H9 (cell line): Measurements from ENCODE around the gene PCDH9. TPM values are rescaled to one million over a fixed set of nuclear protein-coding genes. Genes with fewer than 3 reads are reported as not detected.

Source experiments
- DNase-seq: peaks from one replicate; pipeline ENCODE4 v3.0.0-alpha.2; 2017
- H2AFZ ChIP-seq: one replicate; pipeline ENCODE4 v1.6.1; 2013; ENCODE audit warnings: mild to moderate bottlenecking, low read length, control low read depth, moderate library complexity
- H2AK5ac ChIP-seq: 2 replicates; pipeline ENCODE4 v1.6.1; 2013; ENCODE audit warnings: low read length, control low read depth, mixed read lengths; ENCODE audit not compliant: insufficient read length
- H2BK120ac ChIP-seq: one replicate; pipeline ENCODE4 v1.6.1; 2013; ENCODE audit warnings: low read depth, mild to moderate bottlenecking, low read length, control low read depth, inconsistent platforms; ENCODE audit not compliant: poor library complexity, severe bottlenecking
- H2BK12ac ChIP-seq: 2 replicates; pipeline ENCODE4 v1.6.1; 2013; ENCODE audit warnings: low read length, control low read depth, mixed read lengths, low read depth; ENCODE audit not compliant: insufficient read length
- H2BK15ac ChIP-seq: 2 replicates; pipeline ENCODE4 v1.6.1; 2013; ENCODE audit warnings: low read depth, low read length, control low read depth
- H2BK20ac ChIP-seq: one replicate; pipeline ENCODE4 v1.6.1; 2013; ENCODE audit warnings: low read depth, mild to moderate bottlenecking, low read length, control low read depth, inconsistent platforms; ENCODE audit not compliant: poor library complexity, severe bottlenecking
- H2BK5ac ChIP-seq: 2 replicates; pipeline ENCODE4 v1.6.1; 2013; ENCODE audit warnings: low read length, control low read depth, mixed read lengths; ENCODE audit not compliant: insufficient read length
- H3K14ac ChIP-seq: 2 replicates; pipeline ENCODE4 v1.6.1; 2013; ENCODE audit warnings: low read length, control low read depth; ENCODE audit not compliant: insufficient read depth
- H3K18ac ChIP-seq: 2 replicates; pipeline ENCODE4 v1.6.1; 2013; ENCODE audit warnings: low read depth, mild to moderate bottlenecking, mixed read lengths, low read length, control low read depth; ENCODE audit not compliant: insufficient read length
- H3K23ac ChIP-seq: 2 replicates; pipeline ENCODE4 v1.6.1; 2013; ENCODE audit warnings: low read length, control low read depth, mixed read lengths, low read depth; ENCODE audit not compliant: insufficient read length
- H3K23me2 ChIP-seq: 2 replicates; pipeline ENCODE4 v1.6.1; 2013; ENCODE audit warnings: low read depth, mild to moderate bottlenecking, mixed read lengths, low read length, control low read depth; ENCODE audit not compliant: insufficient read length, poor library complexity, severe bottlenecking
- H3K27ac ChIP-seq: 2 replicates; pipeline ENCODE4 v1.5.1; 2013; ENCODE audit warnings: low read length, control low read depth, mixed read lengths, low read depth; ENCODE audit not compliant: insufficient read length
- H3K27me3 ChIP-seq: 2 replicates; pipeline ENCODE4 v1.6.1; 2013; ENCODE audit warnings: low read length, control low read depth, inconsistent platforms; ENCODE audit not compliant: insufficient read depth
- H3K4ac ChIP-seq: 2 replicates; pipeline ENCODE4 v1.6.1; 2013; ENCODE audit warnings: low read depth, mild to moderate bottlenecking, control low read depth, inconsistent platforms, low read length, moderate library complexity
- H3K4me1 ChIP-seq: 2 replicates; pipeline ENCODE4 v1.6.1; 2013; ENCODE audit warnings: low read length, control low read depth, inconsistent platforms; ENCODE audit not compliant: insufficient read depth
- H3K4me2 ChIP-seq: 2 replicates; pipeline ENCODE4 v1.6.1; 2013; ENCODE audit warnings: low read length, control low read depth, mixed read lengths; ENCODE audit not compliant: insufficient read length, insufficient read depth
- H3K56ac ChIP-seq: 2 replicates; pipeline ENCODE4 v1.6.1; 2013; ENCODE audit warnings: low read depth, mild to moderate bottlenecking, mixed read lengths, low read length, control low read depth; ENCODE audit not compliant: insufficient read length
- H3K79me1 ChIP-seq: 2 replicates; pipeline ENCODE4 v1.6.1; 2013; ENCODE audit warnings: low read depth, mild to moderate bottlenecking, moderate library complexity, low read length, control low read depth, inconsistent platforms; ENCODE audit not compliant: insufficient read depth, poor library complexity, severe bottlenecking
- H3K79me2 ChIP-seq: 2 replicates; pipeline ENCODE4 v1.6.1; 2013; ENCODE audit warnings: low read length, control low read depth, inconsistent platforms; ENCODE audit not compliant: insufficient read depth
- H3K9ac ChIP-seq: 2 replicates; pipeline ENCODE4 v1.6.1; 2013; ENCODE audit warnings: low read length, control low read depth, mixed read lengths; ENCODE audit not compliant: insufficient read length; ENCODE audit errors: extremely low read depth
- H3K9me3 ChIP-seq: one replicate; pipeline ENCODE4 v1.6.1; 2013; ENCODE audit warnings: low read depth, low read length, inconsistent platforms; ENCODE audit not compliant: control insufficient read depth
- H3T11ph ChIP-seq: one replicate; pipeline ENCODE4 v1.6.1; 2013; ENCODE audit warnings: mild to moderate bottlenecking, low read length, control low read depth, inconsistent platforms
- H4K20me1 ChIP-seq: one replicate; pipeline ENCODE4 v1.6.1; 2013; ENCODE audit not compliant: control insufficient read depth, insufficient read length, insufficient read depth
- H4K5ac ChIP-seq: 2 replicates; pipeline ENCODE4 v1.6.1; 2013; ENCODE audit warnings: low read depth, mild to moderate bottlenecking, mixed read lengths, low read length, control low read depth; ENCODE audit not compliant: insufficient read length
- H4K8ac ChIP-seq: replicated peaks from 2 replicates; pipeline ENCODE4 v1.6.1; 2013; ENCODE audit warnings: low read length, control low read depth, mixed read lengths, low read depth; ENCODE audit not compliant: insufficient read length
- H4K91ac ChIP-seq: 2 replicates; pipeline ENCODE4 v1.6.1; 2013; ENCODE audit warnings: low read depth, mild to moderate bottlenecking, moderate library complexity, mixed read lengths, low read length, control low read depth; ENCODE audit not compliant: insufficient read length
- H3K27ac Mint-ChIP-seq, 3 experiments: 2 replicates in 2 of 3; 3 replicates in 1 of 3; pipeline ENCODE4 v1.8.0; 2020 to 2021; ENCODE audit warnings: mixed read lengths in 3 of 3, mild to moderate bottlenecking in 1 of 3, moderate library complexity in 1 of 3
- H3K27me3 Mint-ChIP-seq: 2 replicates; pipeline ENCODE4 v1.8.0; 2021; ENCODE audit warnings: low read depth, mild to moderate bottlenecking, moderate library complexity, mixed read lengths
- H3K36me3 Mint-ChIP-seq, 3 experiments: 2 replicates in 2 of 3; 3 replicates in 1 of 3; pipeline ENCODE4 v1.8.0; 2020 to 2021; ENCODE audit warnings: low read depth in 3 of 3, mixed read lengths in 3 of 3; ENCODE audit not compliant: insufficient read depth in 1 of 3
- H3K4me1 Mint-ChIP-seq, 2 experiments: 2 replicates each; pipeline ENCODE4 v1.8.0; 2020; ENCODE audit warnings: mixed read lengths in 2 of 2
- H3K4me3 Mint-ChIP-seq, 2 experiments: 2 replicates in 1 of 2; 3 replicates in 1 of 2; pipeline ENCODE4 v1.8.0; 2020 to 2021; ENCODE audit warnings: mild to moderate bottlenecking in 2 of 2, mixed read lengths in 2 of 2, moderate library complexity in 1 of 2
- H3K9me3 Mint-ChIP-seq, 2 experiments: 2 replicates in 1 of 2; 3 replicates in 1 of 2; pipeline ENCODE4 v1.8.0; 2020; ENCODE audit warnings: mild to moderate bottlenecking in 2 of 2, mixed read lengths in 2 of 2, moderate library complexity in 1 of 2
- WGBS: extraction: QIAGEN DNeasy Blood & Tissue Kit; methylation state at CpG from one replicate; pipeline ENCODE4 v1.1.7; 2013; ENCODE audit warnings: missing lambda C conversion rate, low lambda C conversion rate, mixed read lengths; ENCODE audit not compliant: insufficient read length; ENCODE audit errors: extremely low coverage; 5-methylcytosine and 5-hydroxymethylcytosine counted together
- total RNA-seq: library from RNA; stranded (reverse); gene quantifications from 2 replicates; pipeline ENCODE4 v1.2.1, GENCODE V29; 2021
- TF ChIP-seq, protein P1 (sequence below): fragments of 200-600 bp; sonication (generic); conservative IDR thresholded peaks from 3 replicates; pipeline ENCODE4 v1.8.0; 2021; ENCODE audit warnings: antibody characterized with exemption, mild to moderate bottlenecking

PCDH9 gene
- total RNA-seq, 1 experiment from 2014 or later: 0.11 TPM

DNA sequence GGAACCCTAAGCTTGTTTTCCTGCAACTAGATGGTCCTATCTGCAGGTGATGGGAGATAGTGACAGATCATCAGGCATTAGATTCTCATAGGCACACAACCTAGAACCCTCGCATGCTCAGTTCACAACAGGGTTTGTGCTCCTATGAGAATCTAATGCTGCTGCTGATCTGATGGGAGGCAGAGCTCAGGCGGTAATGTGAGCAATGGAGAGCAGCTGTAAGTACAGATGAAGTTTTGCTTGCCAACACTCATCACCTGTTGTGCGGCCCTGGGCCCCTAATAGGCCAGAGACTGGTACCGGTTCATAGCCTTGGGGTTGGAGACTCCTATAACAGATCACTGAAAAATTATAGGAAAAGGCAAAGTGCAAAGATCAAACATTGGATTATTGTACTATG lies 267.2 kb downstream of the PCDH9 start:
- no peak overlapping the region for H3K27ac ChIP-seq
- no peak overlapping the region for H3K4ac ChIP-seq
- no peak overlapping the region for H2BK120ac ChIP-seq
- no peak overlapping the region for H3K4me3 Mint-ChIP-seq
- no peaks in the 10 kb centered on the region; a peak in 2 of 5 replicates for H3K9me3 Mint-ChIP-seq
- no peak overlapping the region for H4K8ac ChIP-seq
- H3K27ac Mint-ChIP-seq: no peak overlapping the region; a peak in 1 of 7 replicates
- no peak overlapping the region for H2BK12ac ChIP-seq
- no peaks in the 10 kb centered on the region for H4K20me1 ChIP-seq
- H3K36me3 Mint-ChIP-seq: no peaks in the 10 kb centered on the region
- no peaks in the 10 kb centered on the region for H3K79me2 ChIP-seq
- no CpG with 5 or more reads among the region's 4 CpGs for WGBS
- no peaks in the 10 kb centered on the region for H3K79me1 ChIP-seq
- no peak overlapping the region for H3K14ac ChIP-seq
- H2AK5ac ChIP-seq: no peak overlapping the region
- no peaks in the 10 kb centered on the region for H3K4me1 ChIP-seq
- no peaks in the 10 kb centered on the region for H3K27me3 ChIP-seq
- no peak overlapping the region for H4K91ac ChIP-seq
- TF ChIP-seq, protein P1, sequence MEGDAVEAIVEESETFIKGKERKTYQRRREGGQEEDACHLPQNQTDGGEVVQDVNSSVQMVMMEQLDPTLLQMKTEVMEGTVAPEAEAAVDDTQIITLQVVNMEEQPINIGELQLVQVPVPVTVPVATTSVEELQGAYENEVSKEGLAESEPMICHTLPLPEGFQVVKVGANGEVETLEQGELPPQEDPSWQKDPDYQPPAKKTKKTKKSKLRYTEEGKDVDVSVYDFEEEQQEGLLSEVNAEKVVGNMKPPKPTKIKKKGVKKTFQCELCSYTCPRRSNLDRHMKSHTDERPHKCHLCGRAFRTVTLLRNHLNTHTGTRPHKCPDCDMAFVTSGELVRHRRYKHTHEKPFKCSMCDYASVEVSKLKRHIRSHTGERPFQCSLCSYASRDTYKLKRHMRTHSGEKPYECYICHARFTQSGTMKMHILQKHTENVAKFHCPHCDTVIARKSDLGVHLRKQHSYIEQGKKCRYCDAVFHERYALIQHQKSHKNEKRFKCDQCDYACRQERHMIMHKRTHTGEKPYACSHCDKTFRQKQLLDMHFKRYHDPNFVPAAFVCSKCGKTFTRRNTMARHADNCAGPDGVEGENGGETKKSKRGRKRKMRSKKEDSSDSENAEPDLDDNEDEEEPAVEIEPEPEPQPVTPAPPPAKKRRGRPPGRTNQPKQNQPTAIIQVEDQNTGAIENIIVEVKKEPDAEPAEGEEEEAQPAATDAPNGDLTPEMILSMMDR: no peak
- no peaks in the 10 kb centered on the region for H3K23me2 ChIP-seq
- H2BK15ac ChIP-seq: no peak overlapping the region
- H3K56ac ChIP-seq: no peak overlapping the region
- no peak overlapping the region for H2AFZ ChIP-seq
- no peak overlapping the region for H3T11ph ChIP-seq
- no peak overlapping the region for H3K4me2 ChIP-seq
- H3K18ac ChIP-seq: no peak overlapping the region
- no peak overlapping the region for H4K5ac ChIP-seq
- no peak overlapping the region for H3K23ac ChIP-seq
- H3K4me1 Mint-ChIP-seq: no peaks in the 10 kb centered on the region
- no peak overlapping the region for H2BK20ac ChIP-seq
- H3K9ac ChIP-seq: no peak overlapping the region
- no peak overlapping the region for H2BK5ac ChIP-seq
- H3K27me3 Mint-ChIP-seq: no peaks in the 10 kb centered on the region
- H3K9me3 ChIP-seq: no peaks in the 10 kb centered on the region
- no peak for DNase-seq
